HCT116 (cell line): ENCODE data around the gene SLC34A3. TPM values are rescaled to one million over a fixed set of nuclear protein-coding genes. Genes with fewer than 3 reads are reported as not detected.

Experiments used
- ATAC-seq: fragments of 200-7000 bp; cut with Tn5 transposase; 2 replicates; pipeline ENCODE4 v1.9.1; 2020; ENCODE audit warnings: mild to moderate bottlenecking, moderate library complexity
- BruUV-seq: library from RNA; stranded (reverse); fragments of 400-500 nt; replicated peaks from 2 replicates; lab custom pipeline; 2021; lab: Mats Ljungman, UMichigan
- CTCF ChIA-PET: fragments of 300-600 bp; sonication (Branson Sonifier 250); formaldehyde crosslinking; loops from one replicate; lab custom pipeline; 2021; ENCODE audit warnings: antibody characterized with exemption; lab: Charles Lee
- POLR2A ChIA-PET: fragments of 300-600, 350-600 bp; sonication (Branson Sonifier 250); formaldehyde crosslinking; loops from one replicate; lab custom pipeline; 2021; ENCODE audit warnings: antibody characterized with exemption; lab: Charles Lee
- RAD21 ChIA-PET, 2 experiments: fragments of 300-600 bp; sonication (Branson Sonifier 250); formaldehyde crosslinking; loops; one replicate each; lab custom pipeline; 2023; ENCODE audit warnings: low total read pairs in 2 of 2; ENCODE audit not compliant: uncharacterized antibody in 2 of 2, unreplicated experiment in 2 of 2, low non-redundant PET in 1 of 2; lab: Charles Lee
- DNase-seq: peaks from one replicate; pipeline ENCODE4 v3.0.0-alpha.2; 2010; ENCODE audit warnings: low read depth, low spot score
- H2AFZ ChIP-seq: fragments of 200-600 bp; shearing (Covaris generic), sonication (generic); 2 replicates; pipeline ENCODE4 v1.6.1; 2017; ENCODE audit warnings: low read depth, mixed run types, mixed read lengths, antibody characterized with exemption, low read length; ENCODE audit not compliant: poor library complexity, severe bottlenecking
- H3K27ac ChIP-seq: 2 replicates; pipeline ENCODE4 v1.5.1; 2012; ENCODE audit warnings: low read depth, low read length
- H3K27me3 ChIP-seq: fragments of 200-600 bp; sonication (generic); 2 replicates; pipeline ENCODE4 v1.6.1; 2016; ENCODE audit warnings: mixed run types, low read length, mixed read lengths; ENCODE audit not compliant: insufficient read depth
- H3K36me3 ChIP-seq, 2 experiments: fragments of 200-500 bp in 1 of 2; fragments of 200-600 bp in 1 of 2; sonication (Bioruptor generic) in 1 of 2; sonication (generic) in 1 of 2; 2 replicates each; pipeline versions ENCODE4 v1.5.1 to v1.6.1; 2014 to 2016; ENCODE audit warnings: low read length in 2 of 2, inconsistent platforms in 1 of 2, mixed read lengths in 1 of 2, mixed run types in 1 of 2; ENCODE audit not compliant: insufficient read depth in 2 of 2, control insufficient read depth in 1 of 2
- H3K4me1 ChIP-seq, 2 experiments: fragments of 200-600 bp in 1 of 2; sonication (generic) in 1 of 2; 2 replicates each; pipeline versions ENCODE4 v1.5.1 to v1.6.1; 2012 to 2017; ENCODE audit warnings: low read length in 2 of 2, inconsistent platforms in 1 of 2, mild to moderate bottlenecking in 1 of 2, mixed read lengths in 1 of 2, mixed run types in 1 of 2, moderate library complexity in 1 of 2; ENCODE audit not compliant: insufficient read depth in 2 of 2, control insufficient read depth in 1 of 2
- H3K4me2 ChIP-seq: fragments of 200-600 bp; sonication (generic); 2 replicates; pipeline ENCODE4 v1.6.1; 2017; ENCODE audit warnings: mixed run types, low read length, mixed read lengths
- H3K4me3 ChIP-seq, 2 experiments: fragments of 200-600 bp in 1 of 2; sonication (generic) in 1 of 2; replicated peaks in 1 of 2; 2 replicates each; pipeline ENCODE4 v1.5.1; 2011 to 2016; ENCODE audit warnings: low read length in 2 of 2, control low read depth in 1 of 2, low read depth in 1 of 2, mild to moderate bottlenecking in 1 of 2, mixed read lengths in 1 of 2, mixed run types in 1 of 2
- H3K79me2 ChIP-seq: fragments of 200-600 bp; sonication (generic); 2 replicates; pipeline ENCODE4 v1.6.1; 2017; ENCODE audit warnings: mild to moderate bottlenecking, mixed run types, low read length, moderate library complexity, mixed read lengths; ENCODE audit not compliant: insufficient read depth
- H3K9ac ChIP-seq: fragments of 200-600 bp; sonication (generic); 2 replicates; pipeline ENCODE4 v1.6.1; 2016; ENCODE audit warnings: low read length, mixed read lengths
- H3K9me2 ChIP-seq: fragments of 200-600 bp; sonication (generic), shearing (Covaris generic); 2 replicates; pipeline ENCODE4 v1.6.1; 2017; ENCODE audit warnings: mixed run types, mild to moderate bottlenecking, moderate library complexity; ENCODE audit not compliant: insufficient read depth
- H3K9me3 ChIP-seq, 2 experiments: fragments of 200-500 bp in 1 of 2; fragments of 200-600 bp in 1 of 2; sonication (Bioruptor generic) in 1 of 2; sonication (generic) in 1 of 2; 2 replicates each; pipeline ENCODE4 v1.6.1; 2014 to 2017; ENCODE audit warnings: low read length in 2 of 2, mixed read lengths in 2 of 2, inconsistent platforms in 1 of 2, low read depth in 1 of 2, mild to moderate bottlenecking in 1 of 2, mixed run types in 1 of 2, moderate library complexity in 1 of 2; ENCODE audit not compliant: control insufficient read depth in 1 of 2, insufficient read depth in 1 of 2
- H4K20me1 ChIP-seq: fragments of 200-600 bp; sonication (generic), shearing (Covaris generic); 2 replicates; pipeline ENCODE4 v1.6.1; 2017; ENCODE audit warnings: mixed run types, mild to moderate bottlenecking, moderate library complexity; ENCODE audit not compliant: insufficient read depth
- CBX3 ChIP-seq: IDR thresholded peaks from 2 replicates; pipeline ENCODE4 v1.6.1; 2012; ENCODE audit warnings: low read depth
- CEBPB ChIP-seq: IDR thresholded peaks from 2 replicates; pipeline ENCODE4 v1.6.1; 2012; ENCODE audit warnings: low read depth
- EGR1 ChIP-seq: IDR thresholded peaks from 2 replicates; pipeline ENCODE4 v1.6.1; 2012; ENCODE audit warnings: low read depth
- ELF1 ChIP-seq: IDR thresholded peaks from 2 replicates; pipeline ENCODE4 v1.6.1; 2012; ENCODE audit warnings: low read depth, borderline replicate concordance
- EZH2phosphoT487 ChIP-seq: fragments of 200-600 bp; IDR thresholded peaks from 2 replicates; pipeline ENCODE4 v1.6.1; 2018; ENCODE audit warnings: antibody characterized with exemption, borderline replicate concordance
- FOSL1 ChIP-seq: IDR thresholded peaks from 2 replicates; pipeline ENCODE4 v1.6.1; 2012; ENCODE audit warnings: low read depth
- MAX ChIP-seq: IDR thresholded peaks from 2 replicates; pipeline ENCODE4 v1.6.1; 2012
- POLR2AphosphoS5 ChIP-seq: IDR thresholded peaks from 2 replicates; pipeline ENCODE4 v1.6.1; 2011; ENCODE audit warnings: mild to moderate bottlenecking, low read depth, low read length, moderate library complexity
- SIN3A ChIP-seq: IDR thresholded peaks from 2 replicates; pipeline ENCODE4 v1.6.1; 2012; ENCODE audit warnings: low read depth
- TCF7L2 ChIP-seq: IDR thresholded peaks from 2 replicates; pipeline ENCODE4 v1.7.0; 2011; ENCODE audit warnings: borderline replicate concordance, inconsistent platforms; ENCODE audit not compliant: insufficient read depth, insufficient read length; ENCODE audit errors: extremely low read depth
- ZBTB33 ChIP-seq: IDR thresholded peaks from 2 replicates; pipeline ENCODE4 v1.6.1; 2011; ENCODE audit warnings: mild to moderate bottlenecking, low read length, moderate library complexity; ENCODE audit not compliant: insufficient replicate concordance; ENCODE audit errors: extremely low read depth
- ZFX ChIP-seq: fragments of 450-650 bp; IDR thresholded peaks from 2 replicates; pipeline ENCODE4 v1.6.1; 2017
- ZNF274 ChIP-seq: fragments of 200-500 bp; sonication (Bioruptor generic); IDR thresholded peaks from 2 replicates; pipeline ENCODE4 v1.6.1; 2014; ENCODE audit warnings: mild to moderate bottlenecking, low read depth, low read length, inconsistent platforms
- intact Hi-C: fragments of 100-400 bp; cut with micrococcal nuclease; formaldehyde crosslinking; loops from 2 replicates; pipeline ENCODE4 v1.10.0; 2022
- total RNA-seq: library from RNA; stranded (reverse); gene quantifications from one replicate; pipeline ENCODE4 v1.2.1, GENCODE V29; 2021; ENCODE audit not compliant: unreplicated experiment
- TF ChIP-seq, protein P1 (sequence below), 3 experiments: fragments of 200-600 bp in 1 of 3; sonication (generic) in 1 of 3; IDR thresholded peaks in 2 of 3; conservative IDR thresholded peaks in 1 of 3; 2 replicates each; pipeline ENCODE4 v1.5.1; 2012 to 2017; ENCODE audit warnings: low read depth in 2 of 3, low read length in 2 of 3, antibody characterized with exemption in 1 of 3, borderline replicate concordance in 1 of 3, control low read depth in 1 of 3, mild to moderate bottlenecking in 1 of 3, mixed read lengths in 1 of 3, mixed run types in 1 of 3, moderate library complexity in 1 of 3; ENCODE audit not compliant: insufficient read depth in 1 of 3
- TF ChIP-seq, protein P2 (sequence below): IDR thresholded peaks from 2 replicates; pipeline ENCODE4 v1.6.1; 2012

SLC34A3 gene
- total RNA-seq, 1 experiment from 2014 or later = 0.15 TPM

GRCh38 chr9:137181680-137182079 is 49.0 kb upstream of the SLC34A3 start:
- CTCF ChIA-PET = no interaction called here
- no peak for TF ChIP-seq ZNF274
- TF ChIP-seq EGR1 = no peak
- TF ChIP-seq ZFX = no peak
- no peak for TF ChIP-seq CEBPB
- TF ChIP-seq, protein P1, sequence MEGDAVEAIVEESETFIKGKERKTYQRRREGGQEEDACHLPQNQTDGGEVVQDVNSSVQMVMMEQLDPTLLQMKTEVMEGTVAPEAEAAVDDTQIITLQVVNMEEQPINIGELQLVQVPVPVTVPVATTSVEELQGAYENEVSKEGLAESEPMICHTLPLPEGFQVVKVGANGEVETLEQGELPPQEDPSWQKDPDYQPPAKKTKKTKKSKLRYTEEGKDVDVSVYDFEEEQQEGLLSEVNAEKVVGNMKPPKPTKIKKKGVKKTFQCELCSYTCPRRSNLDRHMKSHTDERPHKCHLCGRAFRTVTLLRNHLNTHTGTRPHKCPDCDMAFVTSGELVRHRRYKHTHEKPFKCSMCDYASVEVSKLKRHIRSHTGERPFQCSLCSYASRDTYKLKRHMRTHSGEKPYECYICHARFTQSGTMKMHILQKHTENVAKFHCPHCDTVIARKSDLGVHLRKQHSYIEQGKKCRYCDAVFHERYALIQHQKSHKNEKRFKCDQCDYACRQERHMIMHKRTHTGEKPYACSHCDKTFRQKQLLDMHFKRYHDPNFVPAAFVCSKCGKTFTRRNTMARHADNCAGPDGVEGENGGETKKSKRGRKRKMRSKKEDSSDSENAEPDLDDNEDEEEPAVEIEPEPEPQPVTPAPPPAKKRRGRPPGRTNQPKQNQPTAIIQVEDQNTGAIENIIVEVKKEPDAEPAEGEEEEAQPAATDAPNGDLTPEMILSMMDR (IDR thresholded peaks at IDR 0.05 in 2 of 3, conservative IDR thresholded peaks at IDR 0.05 in 1 of 3; ENCODE audit: borderline replicate concordance in 1 of 3, insufficient read depth in 1 of 3, low read depth in 2 of 3, low read length in 2 of 3) = no peak
- no peak for TF ChIP-seq SIN3A
- no peak for TF ChIP-seq CBX3
- no peak for TF ChIP-seq FOSL1
- no peak for TF ChIP-seq POLR2AphosphoS5
- TF ChIP-seq, all 23 proteins: peak for 0
- Histone ChIP-seq H3K9me2 (no peaks in the 10 kb centered on the region), H3K4me2 (no peak overlapping the region), H4K20me1 (no peaks in the 10 kb centered on the region), H3K27ac (no peak overlapping the region), H3K9me3 (no peaks in the 10 kb centered on the region), H3K27me3 (no peaks in the 10 kb centered on the region), H2AFZ (no peak overlapping the region), H3K4me1 (peaks cover 0 to 17% of the 10 kb centered on the region in 2 experiments; a peak in 2 of 4 replicates), H3K9ac (no peak overlapping the region), H3K4me3 (no peak overlapping the region), H3K79me2 (peaks cover 13% of the 10 kb centered on the region; the same call in 1 of the 2 replicates), H3K36me3 (peaks cover 0 to 12% of the 10 kb centered on the region in 2 experiments; a peak in 2 of 4 replicates)
- no peak for ATAC-seq
- ChIA-PET POLR2A (no interaction called here), RAD21 (no interaction called here)
- no peak for DNase-seq
- intact Hi-C loops = no loop called here
- no TSS peak for BruUV-seq

GRCh38 chr9:137182836-137183235 is 47.9 kb upstream of the SLC34A3 start:
- no TSS peak for BruUV-seq
- H3K27me3 ChIP-seq = no peaks in the 10 kb centered on the region
- H3K79me2 ChIP-seq = peaks cover 25% of the 10 kb centered on the region
- H3K9me2 ChIP-seq = no peaks in the 10 kb centered on the region
- peaks cover 0 to 21% of the 10 kb centered on the region in 2 experiments; a peak in 2 of 4 replicates for H3K36me3 ChIP-seq
- intact Hi-C loops = no loop called here
- no peak overlapping the region for H3K9ac ChIP-seq
- H3K4me3 ChIP-seq = no peak overlapping the region
- ATAC-seq (no peak), DNase-seq (no peak)
- TF ChIP-seq FOSL1 (no peak), ELF1 (no peak), MAX (no peak), EZH2phosphoT487 (no peak), SIN3A (no peak), CBX3 (no peak), TCF7L2 (no peak), ZBTB33 (no peak)
- TF ChIP-seq, protein P2, sequence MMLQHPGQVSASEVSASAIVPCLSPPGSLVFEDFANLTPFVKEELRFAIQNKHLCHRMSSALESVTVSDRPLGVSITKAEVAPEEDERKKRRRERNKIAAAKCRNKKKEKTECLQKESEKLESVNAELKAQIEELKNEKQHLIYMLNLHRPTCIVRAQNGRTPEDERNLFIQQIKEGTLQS = no peak
- H3K9me3 ChIP-seq = no peaks in the 10 kb centered on the region
- POLR2A ChIA-PET = no interaction called here
- H4K20me1 ChIP-seq = no peaks in the 10 kb centered on the region
- H2AFZ ChIP-seq = no peak overlapping the region
- H3K4me2 ChIP-seq = no peak overlapping the region
- no peak overlapping the region for H3K27ac ChIP-seq
- CTCF ChIA-PET = no interaction called here
- RAD21 ChIA-PET = no interaction called here
- peaks cover 8 to 28% of the 10 kb centered on the region in 2 experiments; a peak in 3 of 4 replicates for H3K4me1 ChIP-seq
